Brain pericyte (primary cell): ENCODE measurements around the gene BBS1.
"Not testable (repeated sequence)": the region's sequence is repeated elsewhere in the genome, so short reads cannot be mapped to it uniquely, and the experiment has no call there.

Source experiments
- DNase-seq: peaks from one replicate; pipeline ENCODE4 v3.0.0-alpha.2; 2012; ENCODE audit warnings: low read depth, low spot score

The BBS1 gene

GRCh38 chr11:66510271-66510989 is at the start of gene BBS1:
Gene BBS1 (plus strand): TSS chr11:66510635. CDS start chr11:66510660, 25 bp downstream.
- peak; percentile 29 for DNase-seq

DNA sequence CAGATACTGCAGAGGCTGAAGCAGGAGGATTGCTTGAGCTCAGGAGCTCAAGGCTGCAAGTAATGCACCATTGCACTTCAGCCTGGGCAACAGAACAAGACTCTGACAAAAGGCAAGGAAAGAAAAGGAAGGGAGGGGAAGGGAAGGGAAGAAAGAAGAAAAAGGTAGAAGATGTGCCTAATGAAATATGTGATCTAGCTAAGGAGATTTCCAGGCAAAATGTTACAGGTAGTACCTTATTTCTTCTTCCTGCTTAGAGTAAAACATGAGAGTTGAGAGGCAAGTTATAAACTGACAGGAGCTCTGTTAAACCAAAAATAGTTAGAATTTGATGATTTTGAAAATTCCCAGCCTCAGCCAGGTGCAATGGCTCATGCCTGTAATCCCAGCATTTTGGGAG is 48.4 kb upstream of the BBS1 start:
- DNase-seq: no peak

DNA sequence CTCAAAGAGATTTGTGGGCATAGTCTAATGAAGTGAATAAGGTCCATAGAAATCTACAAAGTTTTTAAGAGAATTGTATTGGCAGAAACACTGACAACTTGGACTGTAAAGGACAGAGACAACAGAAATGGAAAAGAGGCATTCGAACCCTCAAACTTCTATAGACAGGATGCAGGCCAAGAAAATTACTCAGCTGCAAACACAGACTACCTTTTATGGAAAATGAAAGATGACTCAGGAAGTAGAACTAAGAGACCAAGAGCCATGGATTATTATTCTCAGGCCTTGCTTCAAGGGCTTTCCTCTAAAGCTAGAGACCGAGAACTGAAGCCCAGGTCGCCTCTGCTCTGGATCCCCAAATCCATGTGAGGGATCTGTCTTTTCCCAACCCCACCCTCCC is 47.5 kb upstream of the BBS1 start:
- DNase-seq: no peak

DNA sequence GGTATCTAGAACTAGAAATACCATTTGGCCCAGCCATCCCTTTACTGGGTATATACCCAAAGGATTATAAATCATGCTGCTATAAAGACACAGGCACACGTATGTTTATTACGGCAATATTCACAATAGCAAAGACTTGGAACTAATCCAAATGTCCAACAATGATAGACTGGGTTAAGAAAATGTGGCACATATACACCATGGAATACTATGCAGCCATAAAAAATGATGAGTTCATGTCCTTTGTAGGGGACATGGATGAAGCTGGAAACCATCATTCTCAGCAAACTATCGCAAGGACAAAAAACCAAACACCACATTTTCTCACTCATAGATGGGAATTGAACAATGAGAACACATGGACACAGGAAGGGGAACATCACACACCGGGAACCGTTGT is 46.3 kb upstream of the BBS1 start:
- not testable (repeated sequence) for DNase-seq

DNA sequence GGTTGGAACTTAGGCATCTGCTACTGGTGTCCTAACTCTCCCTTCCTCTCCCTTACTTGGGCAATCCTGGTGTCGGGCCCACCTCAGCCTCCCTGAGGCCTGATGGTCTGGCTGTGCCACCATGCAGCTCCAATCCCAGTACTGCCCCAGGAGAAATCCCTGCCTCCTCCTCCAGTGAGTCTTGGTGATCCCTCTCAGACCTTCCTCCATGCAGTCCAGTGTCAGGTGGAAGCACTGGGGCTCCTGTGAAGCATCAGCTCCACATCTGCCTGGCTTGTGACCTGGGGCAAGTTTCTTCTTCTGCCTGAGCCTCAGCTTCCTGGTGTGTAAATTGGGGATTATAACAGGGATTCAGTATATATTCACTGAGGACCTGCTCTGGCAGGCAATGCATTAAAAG is 45.5 kb upstream of the BBS1 start:
- DNase-seq: no peak

- no peak for DNase-seq
Measured at GRCh38 chr11:66465373-66466224, 44.8 kb upstream of the BBS1 start.

GRCh38 chr11:66466225-66467033 is 44.0 kb upstream of the BBS1 start, which contains the start of gene PELI3:
Gene PELI3 (plus strand): TSS chr11:66466905. CDS start chr11:66468129, 1,224 bp downstream.
- peak; percentile 65 for DNase-seq

DNA sequence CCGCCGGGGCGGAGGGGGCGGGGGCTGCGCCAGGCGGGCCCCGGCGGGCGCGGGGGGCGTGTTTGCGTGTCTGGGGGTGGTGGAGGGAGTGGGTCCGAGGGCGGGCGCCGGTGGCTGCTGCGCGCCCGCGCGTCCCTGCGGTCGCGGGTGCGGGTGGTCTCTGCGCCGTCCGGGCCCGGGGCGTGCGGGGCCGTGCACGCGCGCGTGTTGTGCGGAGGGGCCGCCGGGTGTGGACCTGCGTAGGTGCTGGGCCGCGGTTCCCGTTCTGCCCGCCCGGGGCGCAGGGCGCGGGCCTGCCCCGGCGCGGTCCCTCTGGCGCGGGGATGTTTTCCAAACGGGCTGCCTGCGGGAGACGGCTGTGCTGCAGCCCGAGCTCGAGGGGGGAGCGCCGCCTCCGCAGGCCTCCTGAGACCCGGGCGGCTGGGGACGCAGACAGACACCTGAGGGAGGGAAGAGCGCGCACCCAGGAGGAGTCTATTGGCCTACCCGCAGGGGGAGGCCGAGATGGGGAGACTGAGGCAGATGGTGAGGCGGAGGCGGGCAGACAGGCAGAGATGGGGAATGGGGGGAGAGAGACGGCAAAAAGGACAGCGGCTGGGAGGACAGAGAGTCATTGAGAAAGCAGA is 43.3 kb upstream of the BBS1 start:
- no peak for DNase-seq

- no peak for DNase-seq
Measured at GRCh38 chr11:66467756-66468155, 42.7 kb upstream of the BBS1 start.

DNA sequence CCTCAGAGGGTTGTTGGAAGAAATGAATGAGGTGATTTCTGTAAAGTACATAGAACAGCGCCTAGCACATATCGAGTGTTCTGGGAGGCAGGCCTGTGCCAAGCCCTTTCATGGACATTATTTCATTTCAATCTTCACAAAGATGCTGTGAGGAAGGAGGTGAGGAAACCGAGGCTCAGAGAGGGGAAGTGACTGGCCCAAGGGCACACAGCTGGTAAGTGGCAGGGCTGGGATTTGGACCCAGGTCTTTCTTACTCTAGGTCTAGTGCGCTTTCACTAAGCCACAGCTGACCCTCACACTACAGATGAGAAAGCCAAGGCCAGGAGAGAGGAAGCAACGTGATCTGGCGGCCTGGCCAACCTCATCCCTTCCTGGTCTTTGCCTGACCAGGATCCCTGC is 41.7 kb upstream of the BBS1 start:
- no peak for DNase-seq

GRCh38 chr11:66469441-66469840 is 41.0 kb upstream of the BBS1 start:
- DNase-seq: no peak

- DNase-seq: no peak
Measured at GRCh38 chr11:66470015-66470414, 40.4 kb upstream of the BBS1 start.

- DNase-seq: no peak
Measured at GRCh38 chr11:66471142-66471541, 39.3 kb upstream of the BBS1 start.

DNA sequence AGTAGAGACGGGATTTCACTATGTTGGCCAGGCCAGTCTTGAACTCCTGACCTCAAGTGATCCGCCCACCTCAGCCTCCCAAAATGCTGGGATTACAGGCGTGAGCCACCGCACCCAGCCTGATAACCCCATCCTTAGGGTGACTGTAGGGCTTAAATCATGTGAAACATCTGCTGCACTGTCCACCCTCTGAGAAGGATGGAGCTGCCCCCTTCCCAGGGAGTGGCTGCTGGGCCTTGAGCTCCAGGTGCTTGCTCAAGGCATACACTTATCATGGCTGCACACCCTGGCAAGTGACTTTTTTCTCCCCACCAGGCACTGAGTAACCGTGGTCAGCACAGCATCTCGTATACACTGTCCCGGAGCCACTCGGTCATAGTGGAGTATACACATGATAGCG is 38.4 kb upstream of the BBS1 start:
- no peak for DNase-seq

DNA sequence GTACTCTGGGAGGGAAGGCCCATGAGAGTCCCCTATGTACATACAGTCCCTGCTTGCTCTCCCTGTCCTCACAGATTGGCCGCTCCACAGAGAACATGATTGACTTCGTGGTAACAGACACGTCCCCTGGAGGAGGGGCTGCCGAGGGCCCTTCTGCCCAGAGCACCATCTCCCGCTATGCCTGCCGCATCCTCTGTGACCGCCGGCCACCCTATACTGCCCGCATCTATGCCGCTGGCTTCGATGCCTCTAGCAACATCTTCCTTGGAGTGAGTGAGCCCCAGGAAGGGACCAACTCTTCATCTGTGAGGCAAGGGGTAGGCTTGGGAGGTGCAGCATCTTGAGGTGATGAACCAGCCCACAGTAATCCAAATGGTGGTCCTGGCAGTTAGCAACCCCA is 37.3 kb upstream of the BBS1 start:
- no peak for DNase-seq

DNA sequence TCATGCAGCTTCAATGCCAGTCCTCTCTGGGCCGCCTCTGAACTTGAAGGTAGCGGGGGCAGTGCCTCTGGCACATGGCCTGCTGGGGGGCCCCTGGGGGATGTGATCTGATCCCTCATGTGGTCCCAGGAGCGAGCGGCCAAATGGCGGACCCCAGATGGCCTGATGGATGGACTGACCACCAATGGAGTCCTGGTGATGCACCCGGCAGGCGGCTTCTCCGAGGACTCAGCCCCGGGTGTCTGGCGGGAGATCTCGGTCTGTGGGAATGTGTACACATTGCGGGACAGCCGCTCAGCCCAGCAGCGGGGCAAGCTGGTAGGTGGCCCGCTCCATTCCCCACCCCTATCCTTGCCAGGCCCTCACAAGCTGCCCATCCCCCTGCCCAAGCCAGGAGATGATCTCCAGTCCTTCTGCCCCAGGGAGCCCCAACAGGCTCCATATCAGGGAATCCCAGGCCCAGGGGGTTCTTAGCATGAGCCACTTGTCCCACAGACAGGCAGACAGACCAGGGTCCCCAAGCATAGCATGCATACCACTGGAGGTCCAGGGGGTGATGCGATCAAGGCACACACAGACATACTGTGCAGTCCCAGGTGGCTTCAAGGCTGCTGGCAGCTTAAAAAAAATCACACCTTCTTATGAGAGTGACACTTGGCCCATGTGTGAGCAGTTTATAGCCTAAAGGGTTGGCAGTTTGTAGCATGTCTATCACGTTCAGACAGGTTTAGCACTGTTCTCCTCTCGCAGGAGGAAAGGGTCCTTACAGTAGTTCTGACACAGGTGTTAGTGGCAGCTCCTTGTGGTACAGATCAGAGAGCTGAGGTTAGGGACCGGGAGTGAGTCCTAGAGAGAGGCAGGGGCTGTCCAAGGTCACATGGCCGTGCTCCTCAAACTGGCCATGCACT is 36.6 kb upstream of the BBS1 start:
- no peak for DNase-seq

DNA sequence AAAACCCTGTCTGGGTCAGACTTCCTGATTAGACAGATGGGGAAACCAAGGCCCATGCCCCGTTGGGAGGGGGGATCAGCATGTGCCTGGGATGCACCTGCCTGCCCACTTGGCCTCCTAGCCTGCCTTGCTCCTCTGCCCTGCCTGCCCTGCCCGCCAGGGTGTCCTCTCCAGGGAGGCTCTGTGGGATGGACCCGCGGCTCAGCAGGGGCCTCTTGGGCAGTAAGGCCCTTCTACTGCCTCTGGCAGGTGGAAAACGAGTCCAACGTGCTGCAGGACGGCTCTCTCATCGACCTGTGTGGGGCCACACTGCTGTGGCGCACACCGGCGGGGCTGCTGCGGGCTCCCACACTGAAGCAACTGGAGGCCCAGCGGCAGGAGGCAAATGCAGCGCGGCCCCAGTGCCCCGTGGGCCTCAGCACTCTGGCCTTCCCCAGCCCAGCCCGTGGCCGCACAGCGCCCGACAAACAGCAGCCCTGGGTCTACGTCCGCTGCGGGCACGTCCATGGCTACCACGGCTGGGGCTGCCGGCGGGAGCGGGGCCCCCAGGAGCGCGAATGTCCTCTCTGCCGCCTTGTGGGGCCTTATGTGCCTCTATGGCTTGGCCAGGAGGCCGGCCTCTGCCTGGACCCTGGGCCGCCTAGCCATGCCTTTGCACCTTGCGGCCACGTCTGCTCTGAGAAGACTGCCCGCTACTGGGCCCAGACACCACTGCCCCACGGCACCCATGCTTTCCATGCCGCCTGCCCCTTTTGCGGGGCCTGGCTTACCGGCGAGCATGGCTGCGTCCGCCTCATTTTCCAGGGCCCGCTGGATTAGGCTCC is 34.9 kb upstream of the BBS1 start:
- no peak for DNase-seq

DNA sequence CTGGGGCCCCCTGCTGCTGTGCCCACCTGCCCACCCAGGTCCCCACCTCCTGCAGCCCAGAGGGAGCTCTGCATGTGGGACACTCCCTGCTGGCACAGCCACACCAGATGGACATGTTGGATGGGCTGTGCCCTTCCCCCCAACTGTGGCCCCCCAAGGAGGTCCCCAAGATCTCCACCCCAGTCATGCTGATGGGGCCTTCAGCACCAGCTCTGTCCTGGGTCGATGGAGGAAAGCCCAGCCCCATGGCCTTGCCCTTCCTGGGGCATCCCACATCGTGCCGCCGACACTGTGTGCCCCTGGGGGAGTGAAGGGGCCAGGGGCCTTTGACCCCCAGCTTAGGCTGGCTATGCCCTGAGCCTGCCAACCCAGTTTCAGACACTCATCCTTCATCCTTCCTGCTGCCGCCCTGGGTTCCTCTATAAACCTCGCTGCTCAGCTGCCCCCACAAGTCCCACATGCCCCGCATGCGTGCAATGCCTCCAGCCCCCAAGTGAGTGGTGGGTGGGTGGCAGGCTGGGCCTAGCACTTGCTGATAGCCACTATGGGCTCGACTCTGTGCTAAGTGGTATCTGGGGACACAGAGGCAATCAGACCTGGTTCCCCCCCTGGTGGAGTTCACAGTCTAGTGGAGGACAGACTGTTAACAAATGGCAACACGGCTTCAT is 34.1 kb upstream of the BBS1 start:
- DNase-seq: no peak

DNA sequence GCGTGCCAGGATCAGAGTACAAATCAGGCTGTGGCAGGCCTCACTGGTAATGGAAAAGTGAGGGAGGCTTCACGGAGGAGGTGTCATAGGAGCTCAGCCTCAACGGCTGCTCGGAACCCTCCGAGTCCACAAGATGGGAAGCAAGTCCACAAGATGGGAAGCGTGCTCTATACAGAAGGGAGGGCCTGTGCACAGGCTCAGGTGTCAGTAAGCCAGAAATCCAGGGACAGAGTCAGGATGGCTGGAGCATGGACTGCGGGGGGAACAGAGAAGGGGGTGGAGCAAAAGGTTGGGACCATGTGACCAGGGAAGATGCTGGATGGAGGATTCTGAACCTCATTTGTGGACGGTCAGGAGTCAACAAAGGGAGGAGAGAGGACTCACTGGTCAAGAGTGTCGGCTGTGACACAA is 33.6 kb upstream of the BBS1 start:
- no peak for DNase-seq
